Measurements from ENCODE around the gene PPP1R3C. TPM values are rescaled to one million over a fixed set of nuclear protein-coding genes. Genes with fewer than 3 reads are reported as not detected.

PPP1R3C gene
- total and polyA plus RNA-seq, 2 donors from 2014 or later: 13.6 to 20.3 TPM

- TF ChIP-seq, protein P1, sequence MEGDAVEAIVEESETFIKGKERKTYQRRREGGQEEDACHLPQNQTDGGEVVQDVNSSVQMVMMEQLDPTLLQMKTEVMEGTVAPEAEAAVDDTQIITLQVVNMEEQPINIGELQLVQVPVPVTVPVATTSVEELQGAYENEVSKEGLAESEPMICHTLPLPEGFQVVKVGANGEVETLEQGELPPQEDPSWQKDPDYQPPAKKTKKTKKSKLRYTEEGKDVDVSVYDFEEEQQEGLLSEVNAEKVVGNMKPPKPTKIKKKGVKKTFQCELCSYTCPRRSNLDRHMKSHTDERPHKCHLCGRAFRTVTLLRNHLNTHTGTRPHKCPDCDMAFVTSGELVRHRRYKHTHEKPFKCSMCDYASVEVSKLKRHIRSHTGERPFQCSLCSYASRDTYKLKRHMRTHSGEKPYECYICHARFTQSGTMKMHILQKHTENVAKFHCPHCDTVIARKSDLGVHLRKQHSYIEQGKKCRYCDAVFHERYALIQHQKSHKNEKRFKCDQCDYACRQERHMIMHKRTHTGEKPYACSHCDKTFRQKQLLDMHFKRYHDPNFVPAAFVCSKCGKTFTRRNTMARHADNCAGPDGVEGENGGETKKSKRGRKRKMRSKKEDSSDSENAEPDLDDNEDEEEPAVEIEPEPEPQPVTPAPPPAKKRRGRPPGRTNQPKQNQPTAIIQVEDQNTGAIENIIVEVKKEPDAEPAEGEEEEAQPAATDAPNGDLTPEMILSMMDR (IDR thresholded peaks at IDR 0.05; ENCODE audit: borderline replicate concordance, extremely low read depth, insufficient read depth): no peak
- Histone ChIP-seq H3K36me3 (ENCODE audit: control insufficient read depth in 2 of 3, insufficient read depth in 3 of 3, low read length in 3 of 3) (peaks cover 0 to 10% (median 9%) of the 10 kb centered on the region in 3 donors), H3K4me1 (ENCODE audit: control insufficient read depth in 2 of 3, insufficient read depth in 2 of 3, low read depth in 1 of 3, low read length in 3 of 3) (peaks cover 0 to 7% (median 0%) of the 10 kb centered on the region in 3 donors), H3K9ac (ENCODE audit: low read length in 3 of 3) (no peak overlapping the region), H3K27me3 (ENCODE audit: control insufficient read depth, insufficient read depth, low read length) (no peaks in the 10 kb centered on the region), H3K4me3 (ENCODE audit: low read length in 3 of 3) (no peak overlapping the region), H3K27ac (ENCODE audit: low read depth in 2 of 2, low read length in 2 of 2) (no peak overlapping the region), H3K9me3 (ENCODE audit: control insufficient read depth in 2 of 3, insufficient read depth in 1 of 3, low read length in 3 of 3) (no peaks in the 10 kb centered on the region)
- intact Hi-C loops (cut with DNase I): loop anchor here (10.0 kb wide), 1 partner anchor 62 kb away; no protein-coding TSS in a partner anchor
- DNase-seq: no peak
- no peak for FAIRE-seq
Measured at GRCh38 chr10:91626936-91627335, 5.9 kb downstream of the PPP1R3C start.

DNA sequence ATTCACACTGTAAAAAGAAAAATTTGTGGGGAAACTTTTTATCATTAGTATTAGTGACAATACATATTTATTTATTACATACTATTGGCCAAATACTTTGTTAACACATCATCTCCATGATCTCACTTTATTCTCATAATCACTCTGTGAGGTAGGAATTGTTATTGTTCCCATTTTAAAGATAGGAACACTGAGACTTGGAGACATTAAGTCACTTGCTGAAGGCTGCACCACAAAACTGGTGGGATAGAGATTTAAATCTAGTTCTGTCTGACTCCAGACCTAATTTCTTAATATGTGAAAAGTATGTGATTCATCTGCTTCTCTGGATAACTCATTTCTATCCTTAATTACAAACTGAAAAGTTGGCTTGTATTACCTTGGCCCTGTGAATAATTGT, 8.2 kb downstream of the PPP1R3C start:
- Histone ChIP-seq H3K9ac (ENCODE audit: low read length in 3 of 3) (no peak overlapping the region), H3K4me1 (ENCODE audit: control insufficient read depth in 2 of 3, insufficient read depth in 2 of 3, low read depth in 1 of 3, low read length in 3 of 3) (peaks cover 0 to 7% (median 0%) of the 10 kb centered on the region in 3 donors), H3K4me3 (ENCODE audit: low read length in 3 of 3) (no peak overlapping the region), H3K9me3 (ENCODE audit: control insufficient read depth in 2 of 3, insufficient read depth in 1 of 3, low read length in 3 of 3) (no peaks in the 10 kb centered on the region), H3K27ac (ENCODE audit: low read depth in 2 of 2, low read length in 2 of 2) (no peak overlapping the region), H3K36me3 (ENCODE audit: control insufficient read depth in 2 of 3, insufficient read depth in 3 of 3, low read length in 3 of 3) (peaks cover 0 to 7% (median 0%) of the 10 kb centered on the region in 3 donors), H3K27me3 (ENCODE audit: control insufficient read depth, insufficient read depth, low read length) (no peaks in the 10 kb centered on the region)
- no peak for FAIRE-seq
- intact Hi-C loops (cut with DNase I): loop anchor here (10.0 kb wide), 1 partner anchor 60 kb away; no protein-coding TSS in a partner anchor
- DNase-seq: no peak
- TF ChIP-seq, protein P1 (IDR thresholded peaks at IDR 0.05; ENCODE audit: borderline replicate concordance, extremely low read depth, insufficient read depth): no peak

DNA sequence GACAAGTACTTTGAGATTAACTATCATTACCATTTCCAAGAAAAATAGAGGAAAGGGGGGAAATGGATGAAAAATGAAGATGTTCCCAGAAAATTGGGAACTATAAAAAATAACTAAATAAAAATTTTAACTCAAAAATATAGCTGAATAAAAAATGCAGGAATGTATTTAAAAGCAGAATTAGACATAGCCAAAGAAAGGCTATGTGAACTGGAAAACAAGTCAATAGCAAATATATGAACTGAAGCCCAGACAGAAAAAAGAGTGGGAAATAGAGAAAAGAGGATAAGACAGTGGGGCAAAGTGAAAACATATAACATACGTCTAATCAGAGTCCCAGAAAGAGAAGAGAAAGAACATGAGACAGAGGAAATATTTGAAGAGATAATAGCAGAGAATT, 10.3 kb downstream of the PPP1R3C start:
- Histone ChIP-seq H3K9me3 (ENCODE audit: control insufficient read depth in 2 of 3, insufficient read depth in 1 of 3, low read length in 3 of 3) (no peaks in the 10 kb centered on the region), H3K9ac (ENCODE audit: low read length in 3 of 3) (no peak overlapping the region), H3K4me1 (ENCODE audit: control insufficient read depth in 2 of 3, insufficient read depth in 2 of 3, low read depth in 1 of 3, low read length in 3 of 3) (no peaks in the 10 kb centered on the region), H3K27me3 (ENCODE audit: control insufficient read depth, insufficient read depth, low read length) (no peaks in the 10 kb centered on the region), H3K27ac (ENCODE audit: low read depth in 2 of 2, low read length in 2 of 2) (no peak overlapping the region), H3K4me3 (ENCODE audit: low read length in 3 of 3) (no peak overlapping the region), H3K36me3 (ENCODE audit: control insufficient read depth in 2 of 3, insufficient read depth in 3 of 3, low read length in 3 of 3) (no peaks in the 10 kb centered on the region)
- intact Hi-C loops (cut with DNase I): loop anchor here (10.0 kb wide), 1 partner anchor 58 kb away; no protein-coding TSS in a partner anchor
- TF ChIP-seq, protein P1 (IDR thresholded peaks at IDR 0.05; ENCODE audit: borderline replicate concordance, extremely low read depth, insufficient read depth): no peak
- DNase-seq (no peak), FAIRE-seq (no peak)

Measured in kidney (tissue), 14 donors.